Adrenal gland (tissue), 5 donors: Measurements from ENCODE around the gene EVI5L.

ENCODE experiments used
- POLR2A ChIP-seq, 2 donors: fragments of 450-650 bp; IDR thresholded peaks; one replicate each; pipeline ENCODE4 v1.6.1; 2017; ENCODE audit warnings: antibody characterized with exemption in 2 of 2, mild to moderate bottlenecking in 2 of 2, moderate library complexity in 1 of 2
- TF ChIP-seq, protein P1 (sequence below), 6 experiments: fragments of 450-650 bp in 4 of 6; fragments of 200-600 bp in 2 of 6; sonication (generic) in 1 of 6; IDR thresholded peaks; 1 replicate in 5 of 6; 2 replicates in 1 of 6; pipeline versions ENCODE4 v1.5.1 to v1.8.0; 2016 to 2021; ENCODE audit warnings: antibody characterized with exemption in 6 of 6, mild to moderate bottlenecking in 2 of 6, moderate library complexity in 1 of 6
- donor health status: DM: no; HTN: no; CAD: no.

- TF ChIP-seq, protein P1, sequence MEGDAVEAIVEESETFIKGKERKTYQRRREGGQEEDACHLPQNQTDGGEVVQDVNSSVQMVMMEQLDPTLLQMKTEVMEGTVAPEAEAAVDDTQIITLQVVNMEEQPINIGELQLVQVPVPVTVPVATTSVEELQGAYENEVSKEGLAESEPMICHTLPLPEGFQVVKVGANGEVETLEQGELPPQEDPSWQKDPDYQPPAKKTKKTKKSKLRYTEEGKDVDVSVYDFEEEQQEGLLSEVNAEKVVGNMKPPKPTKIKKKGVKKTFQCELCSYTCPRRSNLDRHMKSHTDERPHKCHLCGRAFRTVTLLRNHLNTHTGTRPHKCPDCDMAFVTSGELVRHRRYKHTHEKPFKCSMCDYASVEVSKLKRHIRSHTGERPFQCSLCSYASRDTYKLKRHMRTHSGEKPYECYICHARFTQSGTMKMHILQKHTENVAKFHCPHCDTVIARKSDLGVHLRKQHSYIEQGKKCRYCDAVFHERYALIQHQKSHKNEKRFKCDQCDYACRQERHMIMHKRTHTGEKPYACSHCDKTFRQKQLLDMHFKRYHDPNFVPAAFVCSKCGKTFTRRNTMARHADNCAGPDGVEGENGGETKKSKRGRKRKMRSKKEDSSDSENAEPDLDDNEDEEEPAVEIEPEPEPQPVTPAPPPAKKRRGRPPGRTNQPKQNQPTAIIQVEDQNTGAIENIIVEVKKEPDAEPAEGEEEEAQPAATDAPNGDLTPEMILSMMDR (IDR thresholded peaks at IDR 0.05): no peak
- no peak for TF ChIP-seq POLR2A (IDR thresholded peaks at IDR 0.05)
Measured at GRCh38 chr19:7872306-7873204, 42.5 kb downstream of the EVI5L start.
